HG03060 (cell line): ENCODE data around the gene CPNE6.

Experiments used
- ATAC-seq: cut with Tn5 transposase; IDR thresholded peaks from one replicate; pipeline ENCODE4 v1.9.1; 2021; ENCODE audit warnings: low read depth, moderate number of reproducible peaks; ENCODE audit not compliant: unreplicated experiment

The CPNE6 gene

GRCh38 chr14:24082411-24083080 lies 11.2 kb downstream of the CPNE6 start:
- ATAC-seq, result no peak

DNA sequence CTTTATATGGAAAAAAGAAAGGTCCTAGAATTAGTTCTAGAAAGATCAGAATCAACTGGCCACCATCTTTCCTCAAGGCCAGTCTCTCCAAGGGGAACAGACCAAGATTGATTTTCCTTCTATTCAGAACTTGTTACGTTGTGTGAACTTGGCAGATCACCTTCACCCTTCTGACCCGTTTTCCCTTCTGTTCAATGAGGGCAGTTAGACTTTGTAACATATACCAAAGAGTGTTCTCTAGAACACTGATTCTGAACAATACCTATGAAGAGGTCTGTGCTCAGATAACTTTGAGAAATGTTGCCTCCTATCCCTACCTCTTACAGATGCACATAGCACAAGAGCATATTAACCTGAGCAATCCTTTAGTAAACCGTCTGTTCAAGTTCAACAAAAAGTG lies 12.1 kb downstream of the CPNE6 start:
- ATAC-seq, result no peak

DNA sequence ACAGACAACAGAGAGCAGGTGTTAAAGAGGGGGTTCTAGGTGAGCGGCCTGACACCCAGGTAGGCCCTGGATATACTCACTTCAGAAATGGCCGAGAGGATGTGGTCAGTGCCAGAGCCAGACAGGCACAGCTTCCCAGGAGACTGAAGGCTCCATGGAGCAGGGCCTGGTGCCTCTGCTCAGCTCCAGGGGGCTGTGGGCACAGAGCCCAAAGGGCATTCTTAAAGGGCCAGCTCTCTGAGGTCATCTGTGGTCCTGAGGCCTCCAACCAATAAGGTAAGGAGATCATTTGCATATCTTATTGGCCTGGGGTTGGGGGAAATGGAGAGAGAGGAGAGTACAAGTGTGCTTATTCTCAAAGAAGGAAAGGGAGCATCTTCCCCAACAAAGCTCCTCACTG lies 13.1 kb downstream of the CPNE6 start:
- no peak for ATAC-seq

DNA sequence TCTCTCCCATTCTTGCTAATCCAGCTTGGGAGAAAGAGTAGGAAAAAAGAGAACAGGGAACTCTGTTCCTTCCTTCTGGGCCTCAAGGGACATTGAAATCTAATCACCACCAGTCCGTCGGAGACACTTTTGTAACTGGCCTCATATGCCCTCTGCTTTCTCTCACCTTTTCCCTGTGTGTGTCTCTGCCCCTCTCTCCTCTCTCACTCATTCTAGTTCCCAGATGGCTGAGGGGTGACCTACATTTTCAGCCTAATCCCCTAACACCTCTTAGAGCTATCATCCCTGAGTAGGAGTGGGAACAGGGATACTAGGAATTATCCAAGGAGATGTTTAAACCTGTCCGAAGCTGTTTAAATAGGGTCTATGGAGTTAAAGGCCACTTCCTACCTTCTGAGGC lies 13.9 kb downstream of the CPNE6 start:
- no peak for ATAC-seq

GRCh38 chr14:24086193-24086955 lies 15.0 kb downstream of the CPNE6 start:
- no peak for ATAC-seq

DNA sequence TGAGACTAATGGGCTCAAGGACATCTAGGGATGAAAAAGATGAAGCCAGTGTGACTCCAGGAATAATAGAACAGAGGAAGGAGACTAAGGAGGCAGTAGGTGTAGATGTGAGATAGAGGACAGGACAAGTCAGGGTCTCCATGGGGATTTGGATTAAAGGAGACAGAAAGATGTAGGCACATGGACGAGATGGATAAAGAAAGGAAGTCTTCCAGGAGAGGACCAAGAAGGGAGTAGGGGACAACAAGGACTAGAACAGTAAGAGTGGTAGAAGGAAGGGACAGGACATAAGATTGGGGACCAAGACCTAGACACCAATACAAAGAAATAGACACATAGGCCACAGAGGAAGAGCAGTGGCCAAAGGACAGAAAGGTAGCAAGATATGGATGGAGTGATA lies 15.6 kb downstream of the CPNE6 start:
- no peak for ATAC-seq

DNA sequence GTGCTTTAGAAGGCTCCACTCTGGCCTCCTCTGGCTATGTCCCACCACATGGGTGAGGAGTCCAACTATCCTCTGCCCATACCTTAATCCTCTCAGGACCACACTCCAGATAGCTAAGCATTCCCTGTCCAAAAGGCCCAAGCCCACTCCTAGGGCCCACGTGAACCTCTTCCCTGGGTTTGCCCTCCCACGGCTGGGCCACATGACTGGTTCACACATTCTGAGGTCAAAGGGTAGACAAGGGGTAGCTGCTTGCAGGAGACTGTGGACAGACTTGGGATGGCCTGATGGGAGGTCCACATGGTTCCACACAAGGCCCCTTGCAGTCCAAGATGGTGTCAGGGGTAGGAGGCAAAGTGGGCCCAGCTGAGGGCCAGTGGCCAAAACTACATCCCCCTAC lies 16.7 kb downstream of the CPNE6 start:
- no peak for ATAC-seq

GRCh38 chr14:24089890-24090289 lies 18.5 kb downstream of the CPNE6 start:
- no peak for ATAC-seq

- no peak for ATAC-seq
Observed at GRCh38 chr14:24092110-24092504, 20.7 kb downstream of the CPNE6 start.

GRCh38 chr14:24092505-24093206 lies 21.3 kb downstream of the CPNE6 start:
- no peak for ATAC-seq

- no peak for ATAC-seq
Observed at GRCh38 chr14:24093207-24093900, 22.0 kb downstream of the CPNE6 start.

DNA sequence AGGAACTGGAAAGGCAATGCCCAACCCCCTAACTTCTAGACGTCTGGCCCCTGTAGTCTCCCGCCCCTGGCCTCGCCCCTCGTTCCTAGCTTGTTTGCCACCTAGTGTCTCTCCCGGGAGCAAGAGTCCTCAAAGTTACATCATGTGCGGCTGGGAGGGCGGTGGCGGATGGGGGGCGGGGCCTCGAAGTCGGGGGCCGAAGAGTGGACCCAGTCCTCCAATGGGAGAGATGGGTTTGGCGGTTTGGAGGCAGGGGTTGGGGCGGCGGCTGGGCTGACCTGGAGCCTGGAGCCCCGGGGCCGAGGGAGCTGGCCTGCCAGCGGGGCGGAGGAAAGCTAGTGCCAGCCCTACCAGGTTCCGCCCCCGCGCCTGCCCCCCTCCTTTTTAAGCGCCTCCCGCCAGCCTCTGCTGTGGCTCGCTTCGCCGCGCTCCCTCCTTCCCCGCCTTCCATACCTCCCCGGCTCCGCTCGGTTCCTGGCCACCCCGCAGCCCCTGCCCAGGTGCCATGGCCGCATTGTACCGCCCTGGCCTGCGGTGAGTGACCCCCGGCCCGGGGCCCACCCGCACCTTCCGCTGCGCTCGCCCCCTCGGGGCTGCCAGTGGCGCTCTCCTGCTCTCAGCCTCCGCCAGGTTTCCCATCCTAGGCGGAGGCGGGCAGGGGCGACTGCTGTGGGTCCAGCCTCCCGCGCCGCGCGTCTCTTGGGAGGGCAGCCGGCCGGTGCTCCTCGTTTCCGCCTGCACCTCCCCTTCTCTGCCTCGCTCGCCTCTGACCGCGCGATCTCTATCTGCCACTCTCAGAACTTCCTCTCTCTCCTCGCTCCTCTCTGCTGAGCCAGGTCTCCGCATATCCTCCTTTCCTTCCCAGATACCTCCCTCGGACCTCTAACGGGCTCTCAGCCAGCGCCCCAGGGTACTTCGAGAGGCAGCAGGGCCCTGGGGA lies 22.8 kb downstream of the CPNE6 start, which contains the start of gene PCK2:
PCK2 (plus strand) TSS at position 411 of the 940 bp plus-strand sequence; CDS start at position 506, 95 bp downstream.
- ATAC-seq, result peak; percentile 25

GRCh38 chr14:24094841-24095270 lies 23.5 kb downstream of the CPNE6 start:
- no peak for ATAC-seq

- no peak for ATAC-seq
Observed at GRCh38 chr14:24095271-24096068, 24.1 kb downstream of the CPNE6 start.

- no peak for ATAC-seq
Observed at GRCh38 chr14:24096545-24097181, 25.3 kb downstream of the CPNE6 start.

DNA sequence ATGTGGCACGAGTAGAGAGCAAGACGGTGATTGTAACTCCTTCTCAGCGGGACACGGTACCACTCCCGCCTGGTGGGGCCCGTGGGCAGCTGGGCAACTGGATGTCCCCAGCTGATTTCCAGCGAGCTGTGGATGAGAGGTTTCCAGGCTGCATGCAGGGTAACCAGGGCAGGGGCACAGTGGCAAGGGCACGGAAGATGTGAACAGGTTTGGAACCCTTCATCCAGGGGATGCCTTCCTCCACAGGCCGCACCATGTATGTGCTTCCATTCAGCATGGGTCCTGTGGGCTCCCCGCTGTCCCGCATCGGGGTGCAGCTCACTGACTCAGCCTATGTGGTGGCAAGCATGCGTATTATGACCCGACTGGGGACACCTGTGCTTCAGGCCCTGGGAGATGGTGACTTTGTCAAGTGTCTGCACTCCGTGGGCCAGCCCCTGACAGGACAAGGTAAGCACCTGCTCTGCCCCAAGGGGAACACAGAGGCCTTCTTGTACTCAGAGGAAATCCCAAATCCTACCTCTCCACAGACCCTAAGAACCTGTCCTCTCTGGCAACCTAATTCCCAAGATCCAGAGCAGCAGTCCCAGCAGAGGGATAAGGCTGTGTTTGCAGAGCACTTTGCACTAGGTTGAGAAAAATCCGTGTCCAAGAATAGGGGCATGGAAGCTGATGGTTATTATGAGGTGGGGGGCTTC lies 27.0 kb downstream of the CPNE6 start:
- no peak for ATAC-seq

GRCh38 chr14:24098927-24099813 lies 27.8 kb downstream of the CPNE6 start:
- no peak for ATAC-seq
